ENCODE results near the gene SERP2. TPM values are rescaled to one million over a fixed set of nuclear protein-coding genes. Genes with fewer than 3 reads are reported as not detected.

Gene SERP2
- total and polyA plus RNA-seq, 9 of the 15 experiments (the other 6 are each of a cell fraction or from before 2014, with no cell fraction given): 0.13 TPM; not detected in 8

DNA sequence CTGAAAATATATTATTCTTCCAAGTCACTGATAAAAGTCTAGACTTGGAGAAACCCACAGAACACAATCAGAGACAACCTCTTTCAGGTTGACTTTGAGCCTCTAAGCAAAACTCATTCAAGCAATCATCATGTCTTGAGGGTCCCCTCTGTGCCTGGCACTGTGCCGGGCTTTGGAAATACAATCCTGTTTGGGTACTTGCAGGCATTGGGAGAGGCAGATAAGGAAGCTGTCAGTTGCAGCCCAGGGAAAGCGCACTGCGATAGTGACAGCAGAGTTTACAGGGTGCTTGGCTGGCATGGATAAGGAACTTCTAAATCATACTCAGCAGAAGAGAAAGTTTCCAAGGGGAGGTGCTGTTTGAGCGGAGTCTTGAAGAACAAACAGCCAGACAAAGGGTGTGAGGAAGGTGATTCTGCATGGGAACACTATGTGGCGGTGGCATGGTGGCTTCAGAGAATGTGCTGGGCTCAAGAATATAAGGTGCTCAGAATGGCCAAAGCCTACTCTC lies 9.1 kb downstream of the SERP2 start (continued):
- TF ChIP-seq, protein P1, sequence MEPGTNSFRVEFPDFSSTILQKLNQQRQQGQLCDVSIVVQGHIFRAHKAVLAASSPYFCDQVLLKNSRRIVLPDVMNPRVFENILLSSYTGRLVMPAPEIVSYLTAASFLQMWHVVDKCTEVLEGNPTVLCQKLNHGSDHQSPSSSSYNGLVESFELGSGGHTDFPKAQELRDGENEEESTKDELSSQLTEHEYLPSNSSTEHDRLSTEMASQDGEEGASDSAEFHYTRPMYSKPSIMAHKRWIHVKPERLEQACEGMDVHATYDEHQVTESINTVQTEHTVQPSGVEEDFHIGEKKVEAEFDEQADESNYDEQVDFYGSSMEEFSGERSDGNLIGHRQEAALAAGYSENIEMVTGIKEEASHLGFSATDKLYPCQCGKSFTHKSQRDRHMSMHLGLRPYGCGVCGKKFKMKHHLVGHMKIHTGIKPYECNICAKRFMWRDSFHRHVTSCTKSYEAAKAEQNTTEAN (CRISPR knock-in tag; IDR thresholded peaks at IDR 0.05): no peak
- TF ChIP-seq, protein P2, sequence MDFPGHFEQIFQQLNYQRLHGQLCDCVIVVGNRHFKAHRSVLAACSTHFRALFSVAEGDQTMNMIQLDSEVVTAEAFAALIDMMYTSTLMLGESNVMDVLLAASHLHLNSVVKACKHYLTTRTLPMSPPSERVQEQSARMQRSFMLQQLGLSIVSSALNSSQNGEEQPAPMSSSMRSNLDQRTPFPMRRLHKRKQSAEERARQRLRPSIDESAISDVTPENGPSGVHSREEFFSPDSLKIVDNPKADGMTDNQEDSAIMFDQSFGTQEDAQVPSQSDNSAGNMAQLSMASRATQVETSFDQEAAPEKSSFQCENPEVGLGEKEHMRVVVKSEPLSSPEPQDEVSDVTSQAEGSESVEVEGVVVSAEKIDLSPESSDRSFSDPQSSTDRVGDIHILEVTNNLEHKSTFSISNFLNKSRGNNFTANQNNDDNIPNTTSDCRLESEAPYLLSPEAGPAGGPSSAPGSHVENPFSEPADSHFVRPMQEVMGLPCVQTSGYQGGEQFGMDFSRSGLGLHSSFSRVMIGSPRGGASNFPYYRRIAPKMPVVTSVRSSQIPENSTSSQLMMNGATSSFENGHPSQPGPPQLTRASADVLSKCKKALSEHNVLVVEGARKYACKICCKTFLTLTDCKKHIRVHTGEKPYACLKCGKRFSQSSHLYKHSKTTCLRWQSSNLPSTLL (IDR thresholded peaks at IDR 0.05): no peak
- TF ChIP-seq BRCA1 (IDR thresholded peaks at IDR 0.05) (no peak), BRCA1 (CRISPR knock-in tag; IDR thresholded peaks at IDR 0.05) (no peak), XRCC5 (IDR thresholded peaks at IDR 0.05; ENCODE audit: low read depth, low read length) (peak; percentile 41; the same call in 1 of the 2 replicates), ZNF133 (CRISPR knock-in tag; IDR thresholded peaks at IDR 0.05) (no peak), HIVEP1 (CRISPR knock-in tag; IDR thresholded peaks at IDR 0.05) (no peak), DMBX1 (CRISPR knock-in tag; IDR thresholded peaks at IDR 0.05; ENCODE audit: borderline replicate concordance) (no peak), NFYB (IDR thresholded peaks at IDR 0.05; ENCODE audit: extremely low read depth, insufficient read length) (no peak), LCOR (CRISPR knock-in tag; IDR thresholded peaks at IDR 0.05) (no peak; the same call in 1 of the 2 replicates), PURB (CRISPR knock-in tag; IDR thresholded peaks at IDR 0.05; ENCODE audit: low read depth) (no peak), ZNF121 (CRISPR knock-in tag; conservative IDR thresholded peaks at IDR 0.05) (no peak)
- TF ChIP-seq, protein P3, sequence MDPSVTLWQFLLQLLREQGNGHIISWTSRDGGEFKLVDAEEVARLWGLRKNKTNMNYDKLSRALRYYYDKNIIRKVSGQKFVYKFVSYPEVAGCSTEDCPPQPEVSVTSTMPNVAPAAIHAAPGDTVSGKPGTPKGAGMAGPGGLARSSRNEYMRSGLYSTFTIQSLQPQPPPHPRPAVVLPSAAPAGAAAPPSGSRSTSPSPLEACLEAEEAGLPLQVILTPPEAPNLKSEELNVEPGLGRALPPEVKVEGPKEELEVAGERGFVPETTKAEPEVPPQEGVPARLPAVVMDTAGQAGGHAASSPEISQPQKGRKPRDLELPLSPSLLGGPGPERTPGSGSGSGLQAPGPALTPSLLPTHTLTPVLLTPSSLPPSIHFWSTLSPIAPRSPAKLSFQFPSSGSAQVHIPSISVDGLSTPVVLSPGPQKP (CRISPR knock-in tag; IDR thresholded peaks at IDR 0.05): no peak
- TF ChIP-seq, protein P4, sequence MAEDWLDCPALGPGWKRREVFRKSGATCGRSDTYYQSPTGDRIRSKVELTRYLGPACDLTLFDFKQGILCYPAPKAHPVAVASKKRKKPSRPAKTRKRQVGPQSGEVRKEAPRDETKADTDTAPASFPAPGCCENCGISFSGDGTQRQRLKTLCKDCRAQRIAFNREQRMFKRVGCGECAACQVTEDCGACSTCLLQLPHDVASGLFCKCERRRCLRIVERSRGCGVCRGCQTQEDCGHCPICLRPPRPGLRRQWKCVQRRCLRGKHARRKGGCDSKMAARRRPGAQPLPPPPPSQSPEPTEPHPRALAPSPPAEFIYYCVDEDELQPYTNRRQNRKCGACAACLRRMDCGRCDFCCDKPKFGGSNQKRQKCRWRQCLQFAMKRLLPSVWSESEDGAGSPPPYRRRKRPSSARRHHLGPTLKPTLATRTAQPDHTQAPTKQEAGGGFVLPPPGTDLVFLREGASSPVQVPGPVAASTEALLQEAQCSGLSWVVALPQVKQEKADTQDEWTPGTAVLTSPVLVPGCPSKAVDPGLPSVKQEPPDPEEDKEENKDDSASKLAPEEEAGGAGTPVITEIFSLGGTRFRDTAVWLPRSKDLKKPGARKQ (CRISPR knock-in tag; IDR thresholded peaks at IDR 0.05): no peak
- TF ChIP-seq, protein P5, sequence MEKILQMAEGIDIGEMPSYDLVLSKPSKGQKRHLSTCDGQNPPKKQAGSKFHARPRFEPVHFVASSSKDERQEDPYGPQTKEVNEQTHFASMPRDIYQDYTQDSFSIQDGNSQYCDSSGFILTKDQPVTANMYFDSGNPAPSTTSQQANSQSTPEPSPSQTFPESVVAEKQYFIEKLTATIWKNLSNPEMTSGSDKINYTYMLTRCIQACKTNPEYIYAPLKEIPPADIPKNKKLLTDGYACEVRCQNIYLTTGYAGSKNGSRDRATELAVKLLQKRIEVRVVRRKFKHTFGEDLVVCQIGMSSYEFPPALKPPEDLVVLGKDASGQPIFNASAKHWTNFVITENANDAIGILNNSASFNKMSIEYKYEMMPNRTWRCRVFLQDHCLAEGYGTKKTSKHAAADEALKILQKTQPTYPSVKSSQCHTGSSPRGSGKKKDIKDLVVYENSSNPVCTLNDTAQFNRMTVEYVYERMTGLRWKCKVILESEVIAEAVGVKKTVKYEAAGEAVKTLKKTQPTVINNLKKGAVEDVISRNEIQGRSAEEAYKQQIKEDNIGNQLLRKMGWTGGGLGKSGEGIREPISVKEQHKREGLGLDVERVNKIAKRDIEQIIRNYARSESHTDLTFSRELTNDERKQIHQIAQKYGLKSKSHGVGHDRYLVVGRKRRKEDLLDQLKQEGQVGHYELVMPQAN (IDR thresholded peaks at IDR 0.05; ENCODE audit: borderline replicate concordance): no peak
- TF ChIP-seq, protein P6, sequence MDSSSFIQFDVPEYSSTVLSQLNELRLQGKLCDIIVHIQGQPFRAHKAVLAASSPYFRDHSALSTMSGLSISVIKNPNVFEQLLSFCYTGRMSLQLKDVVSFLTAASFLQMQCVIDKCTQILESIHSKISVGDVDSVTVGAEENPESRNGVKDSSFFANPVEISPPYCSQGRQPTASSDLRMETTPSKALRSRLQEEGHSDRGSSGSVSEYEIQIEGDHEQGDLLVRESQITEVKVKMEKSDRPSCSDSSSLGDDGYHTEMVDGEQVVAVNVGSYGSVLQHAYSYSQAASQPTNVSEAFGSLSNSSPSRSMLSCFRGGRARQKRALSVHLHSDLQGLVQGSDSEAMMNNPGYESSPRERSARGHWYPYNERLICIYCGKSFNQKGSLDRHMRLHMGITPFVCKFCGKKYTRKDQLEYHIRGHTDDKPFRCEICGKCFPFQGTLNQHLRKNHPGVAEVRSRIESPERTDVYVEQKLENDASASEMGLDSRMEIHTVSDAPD (CRISPR knock-in tag; IDR thresholded peaks at IDR 0.05): no peak
- TF ChIP-seq, protein P7, sequence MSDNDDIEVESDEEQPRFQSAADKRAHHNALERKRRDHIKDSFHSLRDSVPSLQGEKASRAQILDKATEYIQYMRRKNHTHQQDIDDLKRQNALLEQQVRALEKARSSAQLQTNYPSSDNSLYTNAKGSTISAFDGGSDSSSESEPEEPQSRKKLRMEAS (CRISPR knock-in tag; IDR thresholded peaks at IDR 0.05): no peak

All from K562 (cell line).